HG03175 (cell line): ENCODE results near the gene DDX49.
A peak's percentile ranks its signal among the peaks of the same experiment; 100 is the strongest.

Source experiments
- ATAC-seq: cut with Tn5 transposase; IDR thresholded peaks from one replicate; pipeline ENCODE4 v1.9.1; 2021; ENCODE audit warnings: mild to moderate bottlenecking, moderate library complexity; ENCODE audit not compliant: unreplicated experiment

The DDX49 gene, protein sequence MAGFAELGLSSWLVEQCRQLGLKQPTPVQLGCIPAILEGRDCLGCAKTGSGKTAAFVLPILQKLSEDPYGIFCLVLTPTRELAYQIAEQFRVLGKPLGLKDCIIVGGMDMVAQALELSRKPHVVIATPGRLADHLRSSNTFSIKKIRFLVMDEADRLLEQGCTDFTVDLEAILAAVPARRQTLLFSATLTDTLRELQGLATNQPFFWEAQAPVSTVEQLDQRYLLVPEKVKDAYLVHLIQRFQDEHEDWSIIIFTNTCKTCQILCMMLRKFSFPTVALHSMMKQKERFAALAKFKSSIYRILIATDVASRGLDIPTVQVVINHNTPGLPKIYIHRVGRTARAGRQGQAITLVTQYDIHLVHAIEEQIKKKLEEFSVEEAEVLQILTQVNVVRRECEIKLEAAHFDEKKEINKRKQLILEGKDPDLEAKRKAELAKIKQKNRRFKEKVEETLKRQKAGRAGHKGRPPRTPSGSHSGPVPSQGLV

DNA sequence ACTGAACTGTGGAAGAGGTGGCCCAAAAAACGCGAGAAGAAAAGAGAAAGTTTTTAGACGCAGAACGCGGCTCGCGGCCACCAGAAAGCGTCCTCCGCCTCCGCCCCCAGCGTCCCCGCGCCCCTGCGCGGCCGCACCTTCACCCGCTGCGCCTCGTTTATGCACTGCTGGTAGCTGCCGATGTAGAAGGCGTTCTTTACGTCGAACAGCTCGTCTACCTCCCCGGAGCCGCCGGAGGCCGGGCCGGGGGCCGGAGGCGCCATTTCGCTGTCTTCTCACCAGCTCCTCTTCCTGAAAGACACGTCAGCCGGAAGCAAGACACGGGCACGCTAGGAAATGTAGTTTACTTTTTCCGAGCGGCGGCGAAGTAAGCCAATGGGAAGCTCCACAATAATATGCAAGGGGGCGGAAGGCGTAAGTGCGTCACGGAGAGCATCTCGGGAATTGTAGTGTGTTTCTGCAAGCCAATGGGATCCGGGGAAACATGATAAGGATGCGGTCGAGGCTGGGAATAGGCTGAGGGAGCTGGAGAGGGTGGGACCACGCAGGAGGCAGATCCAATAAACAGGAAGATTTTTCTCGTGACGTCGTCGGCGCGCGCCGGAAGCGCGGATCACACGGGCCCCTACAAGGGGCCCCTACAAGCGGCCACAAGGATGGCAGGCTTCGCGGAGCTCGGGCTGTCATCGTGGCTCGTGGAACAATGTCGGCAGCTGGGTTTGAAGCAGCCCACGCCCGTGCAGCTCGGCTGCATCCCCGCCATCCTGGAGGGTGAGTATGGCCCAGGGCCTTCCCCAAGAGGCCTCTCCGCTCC lies at the start of gene DDX49, which contains the start of gene COPE:
Gene DDX49, plus strand, starts transcription at position 630 of the 814 bp plus-strand sequence. Its CDS starts 27 bp downstream, at position 657.
Gene COPE, minus strand, starts transcription at position 302 of the 814 bp plus-strand sequence. Its CDS starts 39 bp downstream, at position 263.
- peak; percentile 93 for ATAC-seq

DNA sequence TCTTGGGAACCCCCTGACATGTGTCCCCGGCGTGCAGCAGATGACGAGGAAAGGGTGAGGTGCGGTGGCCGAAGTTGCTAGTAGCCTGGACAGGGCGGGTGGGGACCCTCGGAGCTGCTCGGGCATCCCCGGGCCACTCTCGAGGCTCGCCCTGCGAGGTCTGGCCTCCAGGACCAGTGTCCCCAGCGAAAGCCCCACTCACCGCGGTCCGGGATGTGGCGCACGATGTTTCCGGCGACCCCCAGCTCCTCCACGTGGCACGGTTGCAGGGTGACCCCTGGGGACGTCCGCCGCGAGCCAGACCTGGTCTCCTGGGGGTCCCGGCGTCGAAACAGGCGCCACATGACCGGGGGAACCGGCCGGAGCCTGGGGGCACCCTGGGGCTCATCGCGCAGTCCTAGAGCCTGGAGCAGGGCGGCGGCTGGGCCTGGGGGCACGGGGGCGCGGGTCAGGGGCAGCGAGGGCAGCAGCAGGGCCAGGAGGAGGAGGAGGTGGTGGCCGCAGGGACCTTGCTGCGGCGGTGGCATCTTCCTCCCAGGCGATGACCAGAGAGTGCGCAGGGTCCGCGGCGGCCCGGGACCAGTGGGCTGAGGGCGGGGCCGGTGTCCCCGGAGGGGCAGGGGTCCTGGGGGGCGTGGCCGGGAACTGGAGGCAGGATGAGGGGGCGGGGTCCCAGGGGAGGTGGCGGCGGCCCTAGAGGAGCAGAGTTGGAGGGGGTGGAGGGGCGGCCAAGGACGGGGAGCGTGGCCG lies 49.6 kb upstream of the DDX49 start:
- no peak for ATAC-seq

DNA sequence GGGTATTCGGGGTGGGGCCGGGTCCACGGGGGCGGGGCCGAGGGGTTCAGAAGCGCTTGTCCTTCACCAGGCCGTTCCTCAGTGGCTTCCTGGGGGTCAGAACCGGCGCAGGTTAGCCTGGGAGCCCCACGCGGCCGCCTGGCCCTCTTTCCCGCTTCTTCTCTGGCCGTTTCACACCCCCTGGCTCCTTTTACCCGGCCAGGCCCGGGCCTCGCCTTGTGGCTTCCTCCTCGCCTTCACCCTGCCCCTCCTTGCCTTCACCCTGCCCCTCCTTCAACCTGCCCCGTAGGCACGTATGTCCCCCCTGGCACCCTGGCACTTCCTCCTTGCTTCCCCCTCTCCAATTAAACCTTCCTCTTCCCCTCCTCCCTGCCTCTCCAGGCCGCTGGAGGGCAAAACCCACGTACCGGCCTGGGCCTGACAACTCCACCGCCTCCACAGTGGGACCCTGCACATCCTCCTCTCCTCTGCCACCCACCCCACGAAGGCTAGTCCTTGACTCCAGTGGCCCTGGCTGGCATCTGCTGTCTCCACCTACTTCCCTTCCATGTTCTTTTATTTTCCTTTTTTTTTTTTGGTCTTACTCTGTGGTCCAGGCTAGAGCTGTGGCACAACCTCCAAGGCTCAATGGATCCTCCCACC lies 48.9 kb upstream of the DDX49 start:
- no peak for ATAC-seq

DNA sequence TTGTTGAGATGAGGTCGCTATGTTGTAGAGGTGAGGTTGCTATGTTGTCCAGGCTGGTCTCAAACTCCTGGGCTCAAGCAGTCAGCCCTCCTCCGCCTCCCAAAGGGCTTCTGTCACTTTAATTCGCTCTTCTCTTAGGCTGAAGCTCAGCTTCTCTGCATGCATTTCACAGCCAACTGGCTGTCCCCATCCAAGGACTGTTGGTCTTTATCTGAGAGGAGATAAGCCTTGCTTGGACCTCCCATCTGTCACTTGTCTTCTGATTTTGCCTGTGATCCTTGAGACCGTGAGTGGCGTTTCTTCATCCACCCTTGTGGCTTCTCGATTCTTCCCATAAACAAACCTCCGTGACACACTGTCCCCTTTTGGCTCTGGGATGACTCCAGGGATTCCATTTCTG lies 48.0 kb upstream of the DDX49 start:
- no peak for ATAC-seq

DNA sequence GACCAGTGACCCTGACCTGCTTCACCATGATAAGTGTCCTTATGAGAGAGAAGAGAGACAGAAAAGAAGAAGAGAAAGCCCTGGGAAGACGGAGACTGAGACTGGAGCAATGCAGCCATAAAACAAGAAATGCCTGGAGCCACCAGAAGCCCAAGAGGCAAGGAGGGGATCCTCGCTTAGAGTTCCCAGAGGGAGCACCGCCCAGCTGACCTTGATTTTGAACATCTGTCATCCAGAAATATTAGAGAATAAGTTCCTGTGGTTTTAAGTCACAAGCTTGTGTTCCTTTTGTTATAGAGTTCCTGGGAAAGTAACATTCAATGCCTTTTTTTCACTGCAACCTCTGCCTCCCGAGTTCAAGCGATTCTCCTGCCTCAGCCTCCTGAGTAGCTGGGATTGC lies 43.8 kb upstream of the DDX49 start:
- no peak for ATAC-seq

DNA sequence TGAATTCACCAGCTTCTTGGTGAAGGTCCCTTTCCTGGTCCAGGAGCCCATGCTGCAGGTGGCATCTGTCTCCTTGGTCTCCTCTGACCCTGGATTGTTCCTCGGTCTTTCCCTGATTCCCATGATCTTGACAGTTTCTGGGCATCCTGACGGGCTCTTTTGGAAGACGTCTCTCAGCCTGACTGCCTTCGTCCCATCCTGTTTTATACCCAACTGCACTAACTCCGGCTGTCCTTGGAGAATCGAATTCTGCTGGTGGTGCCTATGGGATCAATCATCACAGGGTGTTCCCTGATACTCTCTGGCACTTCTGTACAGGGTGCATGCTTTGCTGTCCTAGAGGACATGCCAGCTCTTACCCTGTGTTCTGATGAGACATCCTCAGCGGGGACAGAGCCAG lies 42.6 kb upstream of the DDX49 start:
- ATAC-seq, result no peak

DNA sequence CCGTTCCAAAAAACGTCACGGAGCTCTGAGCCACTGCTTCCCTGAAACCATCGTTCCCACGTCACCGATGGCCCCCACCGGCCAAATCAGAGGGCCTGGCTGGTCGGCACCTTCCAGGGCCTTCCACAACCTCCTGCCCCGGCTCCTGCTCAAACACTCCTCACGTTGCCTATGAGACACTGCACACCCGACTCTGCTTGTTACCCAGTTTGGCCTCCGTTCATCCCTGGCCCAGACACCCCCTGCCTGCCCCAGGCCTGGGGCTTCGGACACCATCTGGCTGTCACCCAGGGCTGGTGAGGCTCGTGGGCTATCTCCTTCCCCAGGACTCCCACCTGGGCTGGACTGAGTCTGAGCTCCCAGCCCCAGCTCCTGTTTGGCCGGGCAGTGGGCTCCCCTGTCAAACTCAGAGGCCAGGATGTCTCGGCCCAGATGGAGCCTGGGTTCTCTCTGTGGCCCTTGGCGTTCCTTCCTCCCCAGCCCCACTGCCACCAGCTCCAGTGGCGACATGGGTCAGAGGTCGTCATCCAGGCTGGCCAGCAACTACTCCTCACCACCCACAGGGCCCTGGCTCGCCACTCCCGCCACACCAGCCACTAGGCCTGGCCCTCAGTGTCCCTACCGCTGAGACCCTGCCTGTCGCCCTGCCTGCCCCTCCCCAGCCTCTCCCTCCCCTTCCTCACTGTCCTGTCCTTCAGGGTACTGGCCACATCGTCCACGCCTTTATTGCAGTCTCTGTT lies 41.3 kb upstream of the DDX49 start:
- no peak for ATAC-seq

DNA sequence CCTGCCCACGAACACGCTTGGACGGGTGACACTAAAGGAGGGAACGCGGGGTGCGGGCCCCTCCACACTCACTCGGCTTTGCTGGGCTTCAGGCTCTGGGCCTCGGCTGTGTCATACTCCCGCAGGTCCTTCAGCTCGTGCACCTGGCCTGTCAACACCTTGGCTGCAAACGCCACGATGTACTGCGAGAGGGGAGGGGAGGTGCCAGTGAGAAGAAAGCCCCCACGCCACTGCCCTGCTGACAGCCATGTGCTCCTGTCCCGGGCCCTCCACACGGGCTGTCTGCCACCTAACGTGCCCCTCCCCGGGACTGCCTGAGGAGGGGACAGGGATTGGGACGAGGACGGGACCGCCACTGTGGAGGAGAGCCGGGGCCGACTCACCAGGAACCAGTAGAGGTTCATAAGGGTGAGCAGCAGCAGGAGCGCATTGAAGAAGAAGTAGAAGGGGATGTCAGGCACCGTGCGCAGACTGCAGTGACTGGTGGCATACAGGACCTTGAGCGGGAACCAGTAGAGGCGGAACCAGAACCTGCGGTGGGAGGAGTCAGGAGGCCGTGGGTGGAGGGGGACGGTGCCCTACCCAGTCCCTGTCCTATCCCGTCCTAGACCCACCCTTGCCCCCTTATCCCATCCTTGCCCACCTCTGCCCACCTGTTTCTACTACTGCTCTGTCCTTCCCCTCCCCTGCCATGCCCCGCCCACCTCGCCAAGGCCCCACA lies 40.5 kb upstream of the DDX49 start:
- no peak for ATAC-seq

DNA sequence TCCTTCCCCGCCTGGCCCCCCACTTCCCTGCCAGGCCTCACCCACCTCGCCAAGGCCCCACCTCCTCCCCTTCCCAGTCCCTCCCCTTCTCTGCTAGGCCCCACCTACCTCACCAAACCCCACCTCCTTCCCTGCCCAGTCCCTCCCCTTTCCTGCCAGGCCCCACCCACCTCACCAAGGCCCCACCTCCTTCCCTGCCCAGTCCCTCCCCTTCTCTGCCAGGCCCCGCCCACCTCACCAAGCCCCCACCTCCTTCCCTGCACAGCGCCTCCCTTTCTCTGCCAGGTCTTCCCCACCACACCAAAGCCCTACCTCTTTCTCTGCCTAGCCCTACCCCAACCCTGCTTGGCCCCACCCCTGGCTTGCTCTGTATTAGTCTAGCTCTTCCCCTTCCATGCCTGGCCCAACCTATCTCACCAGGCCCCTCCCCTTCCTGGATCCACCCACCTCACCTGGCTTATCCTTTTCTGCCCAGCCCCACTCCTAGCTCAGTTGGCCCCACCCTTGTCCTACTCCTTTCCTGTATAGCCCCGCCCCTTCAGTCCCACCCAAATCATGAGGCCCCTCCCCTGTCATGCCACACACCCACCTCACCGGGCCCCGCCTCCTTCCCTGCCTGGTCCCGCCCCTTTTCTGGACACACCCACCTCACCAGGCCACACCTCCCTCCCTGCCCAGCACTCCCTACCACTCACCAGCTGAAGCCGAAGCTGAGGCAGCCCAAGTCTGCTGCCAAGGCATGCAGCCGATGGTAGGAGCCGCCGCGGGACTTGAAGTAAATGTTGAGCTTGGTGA lies 39.7 kb upstream of the DDX49 start:
- no peak for ATAC-seq

DNA sequence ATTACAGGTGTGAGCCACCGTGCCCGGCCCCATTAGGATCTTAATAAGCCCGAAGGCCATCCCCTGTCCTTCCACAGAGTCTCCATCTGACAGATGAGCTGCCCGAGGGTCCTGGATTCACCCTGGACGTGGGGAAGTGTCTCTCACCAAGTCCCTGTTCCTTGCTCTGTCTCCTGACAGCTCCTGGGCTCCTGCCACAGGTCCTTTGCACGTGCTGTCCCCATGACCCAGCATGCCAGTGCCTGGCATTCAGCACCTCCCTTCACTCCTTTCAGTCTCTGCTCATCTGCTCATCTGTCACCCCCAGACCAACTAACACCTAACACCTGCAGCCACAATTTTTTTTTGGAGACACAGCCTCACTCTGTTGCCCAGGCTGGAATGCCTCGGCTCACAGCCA lies 38.0 kb upstream of the DDX49 start:
- no peak for ATAC-seq

DNA sequence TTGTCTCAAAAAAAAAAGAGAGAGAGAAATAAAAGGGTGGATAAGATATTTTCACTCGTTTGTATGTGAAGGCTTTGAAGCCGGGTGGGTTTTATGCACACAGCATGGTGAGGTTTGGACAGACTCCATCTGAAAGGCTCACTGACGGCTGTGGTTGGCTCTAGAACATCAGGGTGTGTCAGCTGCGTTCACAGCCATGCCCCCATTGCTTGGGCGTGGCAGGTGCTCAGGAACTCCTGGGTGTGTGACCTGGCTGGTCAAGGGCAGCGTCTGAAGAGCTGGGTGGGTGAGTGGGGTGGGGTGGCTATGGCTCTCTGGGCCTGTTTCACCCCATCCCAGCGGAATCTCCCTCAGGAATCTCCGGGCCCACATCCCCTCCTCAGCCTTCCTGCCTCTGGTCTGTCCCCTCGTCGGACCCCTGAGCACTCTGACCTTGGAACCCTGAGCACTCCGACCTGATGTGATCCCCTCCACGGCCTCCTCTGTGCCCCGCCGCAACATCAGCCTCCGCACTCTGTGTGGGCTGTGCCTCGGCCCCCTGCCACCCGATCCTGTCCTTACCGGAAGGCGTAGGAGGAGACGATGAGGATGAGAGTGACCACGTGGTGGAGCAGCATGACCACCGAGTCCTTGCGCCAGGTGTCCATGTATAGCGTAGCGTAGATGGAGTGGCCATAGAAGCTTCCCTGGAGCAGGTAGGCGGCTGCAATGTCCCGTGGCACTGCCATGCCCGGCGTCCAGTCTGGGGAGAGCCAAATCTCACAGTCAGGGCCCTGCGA lies 35.8 kb upstream of the DDX49 start:
- no peak for ATAC-seq

DNA sequence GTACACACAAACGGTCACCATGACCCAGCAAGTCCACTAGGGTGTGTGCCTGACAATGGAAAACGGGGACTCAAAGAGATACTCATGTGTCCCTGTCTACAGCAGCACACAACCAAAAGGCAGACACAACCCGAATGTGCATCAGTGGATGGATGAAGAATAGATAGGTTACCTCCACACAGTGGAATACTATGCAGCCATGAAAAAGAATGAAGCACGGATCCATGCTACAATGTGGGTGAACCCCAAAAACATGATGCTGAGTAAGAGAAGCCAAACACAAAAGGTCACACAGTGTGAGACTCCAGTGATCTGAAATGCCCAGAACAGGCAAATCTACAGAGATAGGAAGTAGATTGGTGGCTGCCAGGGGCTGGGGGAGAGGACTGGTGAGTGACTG lies 32.5 kb upstream of the DDX49 start:
- no peak for ATAC-seq

DNA sequence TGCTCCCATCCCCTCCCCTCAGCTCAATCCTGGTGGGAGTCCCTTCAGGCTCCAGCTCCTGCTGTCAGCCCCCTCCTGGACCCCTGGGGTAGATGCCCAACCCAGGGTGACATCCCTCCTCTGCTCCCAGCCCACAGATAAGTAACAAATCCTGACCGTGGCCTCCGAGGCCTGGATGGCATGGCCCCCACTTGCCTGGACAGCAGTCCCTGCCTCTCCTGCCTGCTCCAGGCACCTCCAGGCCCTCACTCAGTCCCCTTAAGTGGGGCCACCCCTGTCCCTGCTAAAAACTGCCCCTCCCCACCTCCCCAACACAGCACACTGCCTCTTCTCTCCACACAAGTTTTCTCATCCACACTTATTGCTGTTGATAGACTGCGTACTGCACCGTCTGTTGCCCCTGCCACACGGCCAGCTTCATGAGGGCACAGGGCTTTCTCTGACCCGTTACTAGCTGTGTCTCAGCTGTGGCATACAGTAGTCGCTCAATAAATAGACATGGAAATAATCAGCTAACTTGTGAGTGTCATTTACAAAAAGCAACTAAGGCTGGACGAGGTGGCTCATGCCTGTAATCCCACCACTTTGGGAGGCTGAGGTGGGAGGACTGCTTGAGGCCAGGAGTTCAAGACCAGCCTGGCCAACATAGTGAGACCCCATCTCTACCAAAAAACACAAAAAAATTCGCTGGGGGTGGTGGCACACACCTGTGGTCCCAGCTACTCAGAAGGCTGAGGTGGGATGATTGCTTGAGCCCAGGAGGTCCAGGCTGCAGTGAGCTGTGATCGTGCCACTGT lies 29.4 kb upstream of the DDX49 start:
- ATAC-seq, result no peak

DNA sequence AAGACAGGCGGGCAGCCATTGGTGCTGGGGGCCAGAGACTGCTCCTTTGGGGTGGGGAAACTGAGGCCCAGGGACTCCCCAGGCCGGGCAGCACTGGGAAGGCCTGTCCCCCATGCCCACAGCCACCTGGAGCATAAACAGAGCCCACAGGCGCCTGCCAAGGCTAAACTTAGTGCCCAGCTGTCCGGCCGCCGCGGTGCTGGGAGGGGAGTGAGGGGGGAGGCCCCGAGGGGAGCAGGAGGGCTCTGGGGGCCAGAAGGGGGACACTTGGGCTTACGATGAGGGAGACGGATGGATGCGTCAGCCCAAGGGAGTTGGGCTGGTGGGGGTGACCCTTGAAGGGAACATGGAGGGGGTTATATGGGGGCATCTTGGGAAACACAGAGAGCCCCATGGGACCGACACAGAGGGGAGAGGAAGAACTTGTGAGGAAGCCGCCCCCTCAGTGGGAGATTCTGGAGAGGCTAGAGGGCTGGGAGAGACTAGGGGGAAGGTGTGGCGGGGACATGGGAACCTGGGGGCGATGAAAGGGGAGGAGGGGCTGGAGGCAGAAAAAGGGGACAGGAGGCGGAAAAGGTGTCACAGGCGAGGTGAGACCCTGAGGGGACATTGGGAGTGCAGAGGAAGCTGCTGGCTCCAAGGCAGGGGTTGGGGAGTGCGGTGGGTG lies 25.8 kb upstream of the DDX49 start:
- ATAC-seq, result no peak

DNA sequence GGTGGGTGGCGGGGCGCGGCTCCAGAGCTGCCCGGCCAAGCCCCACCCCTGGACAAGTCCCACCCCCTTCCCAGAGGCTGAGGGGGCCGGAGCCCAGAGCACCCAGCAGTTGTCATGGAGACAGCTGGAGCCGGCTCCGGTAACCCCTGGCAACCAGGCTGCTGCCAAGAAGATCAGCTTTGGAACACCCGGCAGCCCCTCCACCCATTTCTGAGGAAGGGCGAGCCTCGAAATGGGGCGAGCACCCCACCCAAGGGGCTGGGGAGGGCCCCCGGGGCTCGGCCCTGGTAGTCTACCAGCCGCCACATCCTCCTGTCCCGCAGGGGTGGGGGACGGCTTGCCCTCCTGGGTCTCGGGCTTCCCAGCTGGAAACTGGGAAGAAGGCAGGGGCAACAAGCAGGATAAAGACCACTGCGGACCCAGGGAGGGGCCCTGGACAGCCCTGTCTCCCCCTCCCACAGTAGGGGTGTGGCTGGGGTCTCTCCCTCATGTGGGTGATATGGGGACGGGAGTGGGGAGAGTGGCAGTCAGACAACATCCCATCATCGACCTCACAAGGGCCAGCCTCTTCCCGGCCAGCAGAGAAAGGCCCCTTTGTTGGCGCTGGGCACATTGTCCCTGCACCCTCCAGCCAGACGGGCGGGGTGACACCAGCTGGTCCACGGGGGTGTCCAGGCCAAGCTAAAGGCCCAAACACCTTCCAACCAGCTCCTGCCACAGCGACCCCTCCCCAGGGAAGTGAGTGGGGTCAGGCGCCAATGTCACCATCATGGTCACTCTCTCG lies 25.1 kb upstream of the DDX49 start:
- ATAC-seq, result no peak
